ENCODE results near the gene HTT. TPM values are rescaled to one million over a fixed set of nuclear protein-coding genes. Genes with fewer than 3 reads are reported as not detected.

Gene HTT
- total RNA-seq, 2 donors from 2014 or later, result 23.2 to 25.2 TPM

- intact Hi-C loops (cut with DNase I), result no loop called here
- DNase-seq (peak; percentile 4), ATAC-seq (no peak)
These were observed 148.9 kb downstream of the HTT start for GRCh38 chr4:3223346-3223745.

GRCh38 chr4:3223956-3224748, 149.7 kb downstream of the HTT start:
- peak; percentile 5 for DNase-seq
- no peak for ATAC-seq
- intact Hi-C loops (cut with DNase I), result no loop called here

DNA sequence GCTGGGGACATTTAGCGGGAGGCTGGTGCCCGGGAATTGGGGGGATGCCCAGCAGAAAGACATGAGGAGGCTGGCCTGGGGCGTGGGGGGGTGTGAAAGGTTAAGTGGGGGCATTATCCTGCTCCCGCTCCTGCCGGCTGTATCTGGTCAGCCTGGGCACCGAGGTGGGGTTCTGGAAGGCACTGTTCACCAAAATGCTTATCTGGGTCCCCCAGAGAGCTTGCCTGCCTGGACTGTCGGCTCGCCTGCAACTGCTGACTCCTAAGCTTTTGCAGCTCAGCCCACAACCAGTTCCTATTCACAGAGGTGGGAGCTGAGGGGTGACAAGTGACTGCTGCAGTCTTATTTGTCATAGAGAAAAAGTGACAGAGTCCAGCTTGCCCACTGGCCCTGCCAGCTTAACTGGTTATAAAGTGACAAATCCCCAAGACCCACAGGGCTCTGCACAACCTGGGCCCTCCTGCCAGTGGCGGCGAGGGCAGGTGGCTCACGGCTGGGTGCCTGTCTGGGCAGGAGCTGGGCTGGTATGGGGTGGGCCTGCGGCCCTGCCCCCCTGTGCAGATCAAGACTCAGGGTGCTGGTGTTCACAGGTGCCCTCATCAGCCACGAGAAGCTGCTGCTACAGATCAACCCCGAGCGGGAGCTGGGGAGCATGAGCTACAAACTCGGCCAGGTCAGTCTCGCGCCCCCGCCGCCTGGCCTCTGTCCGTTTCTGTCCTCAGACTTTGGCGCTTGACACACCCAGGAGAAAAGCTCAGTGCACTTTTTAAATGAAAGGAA, 150.8 kb downstream of the HTT start:
- DNase-seq (peak; percentile 15), ATAC-seq (peak in 1 of 2 donors; percentile 50)
- intact Hi-C loops (cut with DNase I), result no loop called here

DNA sequence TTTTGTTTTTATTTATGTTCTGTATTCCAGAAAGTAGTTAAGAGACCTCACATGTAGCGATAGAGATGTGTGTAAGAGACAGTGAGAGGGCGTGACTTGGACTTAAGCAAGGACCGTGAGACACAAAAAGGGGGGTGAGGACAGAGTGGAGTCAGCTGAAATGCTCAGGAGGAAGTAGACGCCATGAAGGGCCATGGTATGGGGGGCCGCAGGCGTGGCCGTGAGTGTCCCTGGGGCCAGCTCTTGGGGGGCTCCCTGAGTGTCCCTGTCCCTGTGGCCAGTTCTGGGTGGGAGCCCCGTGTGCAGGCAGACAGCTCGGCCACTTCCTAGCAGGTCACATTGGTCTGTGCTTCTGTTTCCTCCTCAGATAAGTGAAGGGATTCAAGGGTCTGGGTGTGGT, 151.5 kb downstream of the HTT start:
- DNase-seq, result peak; percentile 19
- ATAC-seq, result peak in 1 of 2 donors; percentile 36

DNA sequence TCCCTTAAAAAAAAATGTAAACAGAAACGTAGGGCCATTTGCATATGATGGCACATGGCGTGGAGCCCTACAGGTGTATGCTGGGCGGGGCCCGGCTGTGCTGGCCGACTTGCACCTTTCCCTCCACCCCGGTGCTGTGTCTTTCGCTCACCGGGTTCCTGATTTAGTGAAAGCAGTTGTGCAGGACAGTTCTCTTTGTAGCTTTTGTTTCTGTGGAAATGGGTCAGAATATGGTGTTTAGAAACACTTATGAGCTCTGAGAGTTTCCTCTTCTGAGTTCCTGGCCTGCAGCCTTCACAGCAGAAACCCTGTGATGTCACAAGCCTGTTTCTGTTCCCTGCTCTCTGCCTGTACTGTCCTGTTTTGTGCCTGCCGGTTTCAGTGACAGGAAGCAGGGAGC, 152.0 kb downstream of the HTT start:
- peak; percentile 7 for DNase-seq
- intact Hi-C loops (cut with DNase I), result no loop called here
- peak; percentile 33 to 45 for ATAC-seq

More for the DNA sequence above, 151.5 kb downstream of the HTT start:
- intact Hi-C loops (cut with DNase I), result no loop called here

DNA sequence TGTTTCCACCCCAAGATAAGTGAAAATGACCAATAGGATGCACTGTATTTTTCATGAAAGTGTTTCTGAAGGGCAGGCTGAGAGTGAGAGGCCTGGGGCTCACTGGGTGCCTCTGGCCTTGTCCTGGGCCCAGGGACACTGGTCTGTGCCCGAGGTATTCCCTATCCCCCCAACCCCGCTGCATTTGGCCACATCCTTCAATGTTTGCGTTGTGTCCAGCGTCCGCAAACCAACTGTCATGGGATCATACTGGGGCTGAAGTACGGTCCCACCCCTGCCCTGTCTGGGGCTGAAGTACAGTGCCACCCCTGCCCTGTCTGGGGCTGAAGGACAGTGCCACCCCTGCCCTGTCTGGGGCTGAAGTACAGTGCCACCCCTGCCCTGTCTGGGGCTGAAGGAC, 152.5 kb downstream of the HTT start:
- no peak for ATAC-seq

DNA sequence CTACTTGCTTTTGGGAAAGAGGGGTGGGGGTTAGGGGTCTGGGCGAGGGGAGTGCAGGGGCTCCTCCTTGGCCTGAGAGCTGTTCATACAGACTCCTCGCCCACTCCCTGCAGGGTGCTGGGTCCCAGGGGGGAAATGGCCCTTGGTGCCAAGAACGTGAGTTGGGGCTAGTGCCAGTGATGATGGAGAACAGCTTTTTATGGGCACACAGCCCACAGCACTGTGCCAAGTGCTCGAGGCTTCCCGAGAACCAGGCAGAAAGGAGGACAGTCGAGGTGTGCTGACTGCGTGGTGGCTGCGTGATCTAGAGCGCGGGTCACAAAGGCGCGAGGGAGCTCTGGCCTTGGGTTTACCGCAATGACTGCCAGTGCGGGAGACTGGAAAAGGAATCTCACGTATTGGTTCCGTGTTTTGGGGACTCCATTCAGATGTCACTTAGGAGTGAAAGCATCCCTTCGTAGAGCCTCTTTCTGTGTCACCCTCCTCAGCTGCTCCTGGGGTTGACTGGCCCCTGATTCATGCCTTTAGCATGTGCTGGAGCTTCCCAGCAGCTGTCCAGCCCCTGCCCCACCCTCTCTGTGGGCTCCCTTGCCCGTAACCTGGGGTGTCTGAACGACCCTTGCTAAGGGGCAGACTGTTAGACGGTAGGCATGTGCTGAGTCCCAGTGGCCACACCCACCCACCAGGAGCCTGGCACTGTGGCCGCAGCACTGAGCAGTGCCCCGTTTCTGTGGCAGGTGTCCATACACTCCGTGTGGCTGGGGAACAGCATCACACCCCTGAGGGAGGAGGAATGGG, 153.6 kb downstream of the HTT start:
- intact Hi-C loops (cut with DNase I), result no loop called here
- peak in 1 of 2 donors; percentile 26 for ATAC-seq
- DNase-seq, result no peak

More for the DNA sequence above, 152.5 kb downstream of the HTT start:
- intact Hi-C loops (cut with DNase I), result no loop called here
- DNase-seq, result no peak

DNA sequence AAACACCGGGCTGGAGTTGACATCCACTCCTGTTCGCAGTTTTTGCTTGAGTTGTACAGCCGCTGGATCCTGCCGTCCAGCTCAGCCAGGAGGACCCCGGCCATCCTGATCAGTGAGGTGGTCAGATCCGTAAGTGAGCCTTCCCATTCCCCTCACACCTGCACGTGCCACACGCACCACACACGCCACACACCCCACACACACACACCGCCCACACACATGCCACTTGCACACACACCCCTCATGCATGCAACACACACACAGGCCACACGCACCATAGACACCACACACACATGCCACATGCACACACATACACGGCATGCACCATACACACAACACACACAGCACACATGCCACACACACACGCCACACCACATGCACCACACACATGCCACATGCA, 154.4 kb downstream of the HTT start:
- no peak for DNase-seq
- no peak for ATAC-seq
- intact Hi-C loops (cut with DNase I), result no loop called here

- ATAC-seq (no peak), DNase-seq (no peak)
- intact Hi-C loops (cut with DNase I), result no loop called here
These were observed 154.8 kb downstream of the HTT start for GRCh38 chr4:3229328-3229727.

- ATAC-seq (no peak), DNase-seq (no peak)
- intact Hi-C loops (cut with DNase I), result no loop called here
These were observed 155.5 kb downstream of the HTT start for GRCh38 chr4:3229964-3230363.

- DNase-seq, result no peak
- ATAC-seq, result no peak
- intact Hi-C loops (cut with DNase I), result no loop called here
These were observed 157.0 kb downstream of the HTT start for GRCh38 chr4:3231471-3231870.

DNA sequence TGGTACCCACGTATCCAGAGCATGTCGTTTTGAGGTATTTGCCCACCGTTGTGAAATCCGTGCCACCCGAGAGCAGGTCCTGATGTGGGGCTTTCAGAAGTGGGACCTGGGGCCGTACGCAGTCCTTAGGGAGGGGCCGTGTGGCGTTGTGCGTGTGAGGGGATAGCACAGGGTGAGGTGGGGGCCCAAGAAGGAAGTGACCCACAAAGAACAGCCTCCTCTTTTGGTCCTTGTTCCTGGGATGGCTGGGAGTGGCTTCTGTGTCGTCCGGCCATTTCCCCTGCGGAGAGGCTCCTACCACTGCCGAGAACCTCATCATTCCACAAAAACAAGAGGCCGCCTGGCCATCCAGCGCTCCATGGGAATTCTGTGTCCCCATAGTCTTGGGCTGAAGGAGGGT, 157.5 kb downstream of the HTT start:
- intact Hi-C loops (cut with DNase I), result no loop called here

DNA sequence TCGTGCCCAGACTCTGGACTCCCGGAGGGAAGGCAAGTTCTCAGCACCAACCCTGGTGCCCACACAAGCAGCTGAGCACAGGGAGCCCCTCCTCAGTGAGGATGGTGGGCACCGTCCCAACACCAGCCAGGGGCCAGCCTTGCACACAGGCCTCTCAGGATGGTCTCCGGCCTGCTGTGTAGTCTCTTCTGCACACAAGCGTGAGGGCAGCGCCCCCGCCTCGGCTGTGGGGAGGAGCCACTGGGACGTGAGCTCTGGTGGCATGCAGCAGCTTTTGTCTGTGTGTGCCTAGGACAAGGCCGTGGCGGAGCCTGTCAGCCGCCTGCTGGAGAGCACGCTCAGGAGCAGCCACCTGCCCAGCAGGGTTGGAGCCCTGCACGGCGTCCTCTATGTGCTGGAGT, 158.4 kb downstream of the HTT start:
- DNase-seq (no peak), ATAC-seq (no peak)
- intact Hi-C loops (cut with DNase I), result no loop called here

More for the DNA sequence above, 157.5 kb downstream of the HTT start:
- ATAC-seq (no peak), DNase-seq (no peak)

DNA sequence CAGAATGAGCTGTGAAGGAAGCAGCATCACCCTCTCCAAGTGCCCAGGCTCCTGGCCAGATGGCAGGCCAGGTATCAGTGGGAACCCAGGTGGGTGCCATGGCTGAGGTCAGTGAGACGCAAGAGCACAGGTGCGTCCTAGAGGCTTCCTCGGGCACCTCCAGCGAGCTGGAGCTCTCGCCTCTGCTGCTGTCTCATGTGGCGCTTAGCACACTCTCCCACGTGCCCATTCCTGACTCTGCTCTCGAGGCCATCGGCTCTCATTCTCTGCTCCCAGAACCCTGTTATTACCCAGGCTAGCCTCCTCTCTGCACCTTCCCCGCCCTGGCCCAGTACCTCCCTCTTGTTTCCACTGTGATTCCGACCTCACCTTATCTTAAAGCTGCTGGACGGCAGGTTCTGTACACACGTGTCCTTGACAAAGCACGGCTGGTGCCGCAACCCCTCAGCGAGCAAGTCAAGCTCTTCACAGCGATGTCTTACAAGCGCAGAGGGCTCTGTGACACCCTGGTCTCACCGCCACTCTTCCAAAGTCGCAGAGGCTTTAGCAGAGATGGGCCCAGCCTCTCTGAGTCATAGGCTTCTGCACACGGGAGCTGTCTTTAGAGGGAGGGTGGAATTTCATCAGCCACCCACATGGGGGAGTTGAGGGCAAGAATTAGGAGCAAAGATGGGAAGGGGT, 159.1 kb downstream of the HTT start:
- intact Hi-C loops (cut with DNase I), result no loop called here
- DNase-seq (no peak), ATAC-seq (no peak)

DNA sequence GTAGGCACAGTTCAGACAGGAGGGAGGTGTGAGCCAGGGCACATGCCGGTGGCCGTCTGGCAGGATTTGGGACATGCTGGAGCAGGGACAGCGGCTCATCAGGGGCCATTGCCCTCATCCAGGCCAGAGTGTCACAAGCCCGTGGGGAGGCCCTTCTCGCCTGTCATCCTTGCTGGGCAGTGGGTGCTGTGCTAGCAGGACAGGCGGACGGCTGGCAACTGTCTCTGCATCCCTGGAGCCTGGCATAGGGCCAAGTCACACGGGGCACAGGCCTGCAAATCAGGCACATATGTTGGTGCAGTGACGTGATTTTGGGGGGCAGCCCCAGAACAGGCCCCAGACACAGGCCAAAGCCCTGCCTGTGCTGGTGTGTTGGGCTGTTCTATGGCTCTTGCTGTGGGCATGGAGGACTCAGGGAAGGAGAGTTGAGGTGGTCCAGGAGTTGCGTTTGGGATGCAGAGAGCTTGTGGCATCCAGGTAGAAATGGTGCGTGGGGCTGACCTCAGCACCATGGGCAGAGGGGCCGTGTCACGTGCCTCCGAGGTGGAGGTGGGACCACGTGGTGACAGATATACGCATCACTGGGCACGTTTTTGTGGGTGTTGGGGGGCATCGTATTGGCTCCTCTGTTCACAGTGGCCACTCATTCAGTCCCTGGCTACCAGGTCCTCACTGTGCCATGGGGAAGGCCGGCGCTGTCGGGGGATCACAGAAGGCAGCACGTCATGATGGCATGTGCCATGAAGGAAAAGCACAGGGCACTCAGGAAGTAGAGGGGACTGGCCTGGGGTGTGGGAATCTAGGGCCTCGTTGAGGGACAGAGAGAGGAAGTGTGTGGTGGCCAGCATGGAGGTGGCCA, 159.9 kb downstream of the HTT start:
- ATAC-seq (no peak), DNase-seq (peak; percentile 36)
- intact Hi-C loops (cut with DNase I), result no loop called here

- DNase-seq (no peak), ATAC-seq (no peak)
- intact Hi-C loops (cut with DNase I), result no loop called here
These were observed 160.5 kb downstream of the HTT start for GRCh38 chr4:3235030-3235345.

- ATAC-seq (no peak), DNase-seq (no peak)
- intact Hi-C loops (cut with DNase I), result no loop called here
These were observed 161.1 kb downstream of the HTT start for GRCh38 chr4:3235581-3235980.

GRCh38 chr4:3236326-3236878, 161.9 kb downstream of the HTT start:
- ATAC-seq (no peak), DNase-seq (no peak)
- intact Hi-C loops (cut with DNase I), result no loop called here
